Measurements from ENCODE around the gene LRCH1. TPM values are rescaled to one million over a fixed set of nuclear protein-coding genes. Genes with fewer than 3 reads are reported as not detected.

LRCH1 gene
- total and polyA plus RNA-seq, 10 of the 15 experiments (the other 5 are each of a cell fraction or from before 2014, with no cell fraction given): 5.3 to 48.9 (median 14.4) TPM

GRCh38 chr13:46554951-46555350, 2.0 kb downstream of the LRCH1 start:
- ChIA-PET POLR2A (interaction anchor here (0.6 to 2.2 kb wide), 16 partner anchors 11 to 123 kb away, joined by 3 to 24 read pairs (median 6); no protein-coding TSS in a partner anchor), RAD21 (ENCODE audit: unreplicated experiment) (interaction anchor here (0.7 to 2.2 kb wide), 30 partner anchors 11 to 166 kb away, joined by 3 to 73 read pairs (median 7); no protein-coding TSS in a partner anchor), SMC1A (ENCODE audit: uncharacterized antibody, unreplicated experiment) (interaction anchor here (0.7 to 2.2 kb wide), 43 partner anchors 9 to 182 kb away, joined by 3 to 124 read pairs (median 7); no protein-coding TSS in a partner anchor), CTCF (interaction anchor here (0.7 to 2.2 kb wide), 25 partner anchors 8 to 170 kb away, joined by 3 to 16 read pairs (median 3); no protein-coding TSS in a partner anchor)
- Histone ChIP-seq H3K4me2 (ENCODE audit: control insufficient read depth, insufficient read depth) (peak overlapping the region; percentile 80), H3K4me3 (peak overlapping the region; percentile 70), H3K79me2 (ENCODE audit: control insufficient read depth, insufficient read depth, low read length) (peaks cover 77% of the 10 kb centered on the region), H3K36me3 (ENCODE audit: control insufficient read depth in 2 of 2, insufficient read depth in 2 of 2, low read length in 1 of 2) (no peaks in the 10 kb centered on the region; a peak in 1 of 4 replicates), H3K9ac (ENCODE audit: control insufficient read depth, insufficient read depth, low read length) (peak overlapping the region; percentile 86), H3K4me1 (ENCODE audit: control insufficient read depth, insufficient read depth, low read length) (peaks cover 11% of the 10 kb centered on the region), H3K27ac (ENCODE audit: control insufficient read depth, insufficient read depth) (peak overlapping the region; percentile 86), H4K20me1 (ENCODE audit: control insufficient read depth, insufficient read depth) (no peaks in the 10 kb centered on the region; the same call in 1 of the 2 replicates), H3K9me3 (replicated peaks; ENCODE audit: control insufficient read depth, insufficient read depth, low read length) (no peaks in the 10 kb centered on the region), H3K27me3 (replicated peaks in 1 of 2; ENCODE audit: control insufficient read depth in 2 of 2, insufficient read depth in 2 of 2, low read length in 1 of 2) (no peaks in the 10 kb centered on the region), H2AFZ (ENCODE audit: control insufficient read depth, low read depth, low read length) (no peak overlapping the region)
- in situ Hi-C loops (cut with MboI) (loop anchor here (5.0 to 10.0 kb wide), 2 partner anchors 172 to 380 kb away; no protein-coding TSS in a partner anchor), intact Hi-C loops (cut with micrococcal nuclease; ENCODE audit: unreplicated experiment) (loop anchor here (2.0 to 5.0 kb wide), 2 partner anchors 24 to 112 kb away; no protein-coding TSS in a partner anchor)
- ATAC-seq (no peak), FAIRE-seq (no peak), DNase-seq (ENCODE audit: low read depth, low spot score) (no peak)
- no TSS peak for BruUV-seq (replicated peaks)
- WGBS (ENCODE audit: insufficient coverage, insufficient replicate concordance, low lambda C conversion rate, missing lambda C conversion rate): 8% methylated on average over 2 of the region's 2 CpGs
- TF ChIP-seq SKIL (IDR thresholded peaks at IDR 0.05; ENCODE audit: low read depth, poor library complexity, severe bottlenecking) (peak; percentile 2), MTA3 (IDR thresholded peaks at IDR 0.05; ENCODE audit: borderline replicate concordance, low read length) (0 out of 2 replicates have a peak, but pooled peaks have one; percentile 11), BHLHE40 (IDR thresholded peaks at IDR 0.05; ENCODE audit: borderline replicate concordance in 1 of 2, low read depth in 2 of 2, low read length in 1 of 2) (no peak)

Data from GM12878 (cell line).